Vagina (tissue), 2 donors: ENCODE data around the gene HIRA. TPM values are rescaled to one million over a fixed set of nuclear protein-coding genes. Genes with fewer than 3 reads are reported as not detected.

Experiments
- DNase-seq, 2 donors: peaks; one replicate each; pipeline ENCODE4 v3.0.0-alpha.2; 2017; ENCODE audit errors: extremely low spot score in 2 of 2
- H3K27ac ChIP-seq: fragments of 200-600 bp; sonication (generic); one replicate; pipeline ENCODE4 v1.5.1; 2019
- H3K27me3 ChIP-seq: fragments of 200-600 bp; sonication (generic); one replicate; pipeline ENCODE4 v1.5.1; 2019
- H3K36me3 ChIP-seq, 2 donors: fragments of 200-600 bp; sonication (generic); one replicate each; pipeline ENCODE4 v1.5.1; 2017 to 2019
- H3K4me1 ChIP-seq: fragments of 200-600 bp; sonication (generic); one replicate; pipeline ENCODE4 v1.5.1; 2019
- H3K4me3 ChIP-seq, 2 donors: fragments of 200-600 bp; sonication (generic); 1 replicate in 1 of 2; 2 replicates in 1 of 2; pipeline ENCODE4 v1.5.1; 2016 to 2019
- H3K9me3 ChIP-seq: fragments of 200-600 bp; sonication (generic); one replicate; pipeline ENCODE4 v1.5.1; 2019
- CTCF ChIP-seq, 3 experiments: fragments of 450-650 bp in 2 of 3; fragments of 200-600 bp in 1 of 3; sonication (generic) in 1 of 3; IDR thresholded peaks; one replicate each; pipeline ENCODE4 v1.5.1; 2017 to 2019; ENCODE audit warnings: antibody characterized with exemption in 3 of 3, mild to moderate bottlenecking in 2 of 3, moderate library complexity in 2 of 3
- POLR2A ChIP-seq, 2 donors: fragments of 450-650 bp; IDR thresholded peaks; one replicate each; pipeline ENCODE4 v1.6.1; 2017; ENCODE audit warnings: antibody characterized with exemption in 2 of 2, mild to moderate bottlenecking in 2 of 2, moderate library complexity in 2 of 2
- POLR2AphosphoS5 ChIP-seq, 2 donors: sonication (generic); formaldehyde crosslinking; IDR thresholded peaks; one replicate each; pipeline ENCODE4 v1.9.0; 2017; ENCODE audit warnings: antibody characterized with exemption in 2 of 2, mild to moderate bottlenecking in 2 of 2, low read depth in 1 of 2; ENCODE audit not compliant: insufficient read depth in 1 of 2
- intact Hi-C: fragments of 100-400 bp; cut with DNase I; formaldehyde crosslinking; loops from one replicate; pipeline ENCODE4 v1.15.1; 2023
- total RNA-seq: library from RNA; depleted of rRNA; stranded (reverse); fragments of >200 nt; gene quantifications from one replicate; pipeline ENCODE4 v1.2.3, GENCODE V29; 2016

Gene HIRA
- total RNA-seq, 1 donor from 2014 or later: 13.5 TPM

- Histone ChIP-seq H3K9me3 (no peaks in the 10 kb centered on the region), H3K27ac (no peak overlapping the region), H3K4me1 (peaks cover 13% of the 10 kb centered on the region), H3K27me3 (no peaks in the 10 kb centered on the region), H3K4me3 (no peak overlapping the region), H3K36me3 (peaks cover 0 to 19% of the 10 kb centered on the region in 2 donors)
- intact Hi-C loops: loop anchor here (10.0 kb wide), 1 partner anchor 62 kb away; the partner anchor contains the start of genes CDC45 and UFD1
- TF ChIP-seq POLR2AphosphoS5 (IDR thresholded peaks at IDR 0.05; ENCODE audit: insufficient read depth in 1 of 2, low read depth in 1 of 2) (no peak), CTCF (IDR thresholded peaks at IDR 0.05) (no peak)
- no peak for DNase-seq
These were observed 18.6 kb downstream of the HIRA start for GRCh38 chr22:19412923-19413322.

DNA sequence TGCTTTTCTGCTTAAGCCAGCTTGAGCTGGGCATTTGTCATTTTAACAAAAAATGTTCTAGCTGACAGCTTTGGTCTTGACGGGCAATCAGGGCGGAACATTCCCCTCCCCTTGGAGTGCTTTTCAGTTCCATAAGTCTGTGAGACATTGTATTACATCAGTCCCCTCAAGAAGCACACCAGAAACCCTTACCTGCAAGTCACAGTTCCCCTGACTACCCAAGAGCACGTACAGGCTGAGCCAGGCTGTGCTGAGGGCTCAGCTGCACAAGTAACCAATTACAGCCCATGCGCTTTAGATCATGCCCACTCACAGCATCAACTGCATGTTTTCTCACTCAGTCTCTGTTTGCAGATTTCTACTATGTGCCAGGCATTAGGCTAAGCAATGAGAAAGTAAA lies 19.1 kb downstream of the HIRA start:
- H3K4me3 ChIP-seq: no peak overlapping the region
- peaks cover 0 to 23% of the 10 kb centered on the region in 2 donors for H3K36me3 ChIP-seq
- H3K4me1 ChIP-seq: peaks cover 13% of the 10 kb centered on the region
- intact Hi-C loops: loop anchor here (10.0 kb wide), 1 partner anchor 62 kb away; the partner anchor contains the start of genes CDC45 and UFD1
- no peaks in the 10 kb centered on the region for H3K9me3 ChIP-seq
- no peak overlapping the region for H3K27ac ChIP-seq
- TF ChIP-seq POLR2A (IDR thresholded peaks at IDR 0.05): no peak
- TF ChIP-seq CTCF (IDR thresholded peaks at IDR 0.05): no peak
- no peak for TF ChIP-seq POLR2AphosphoS5 (IDR thresholded peaks at IDR 0.05; ENCODE audit: insufficient read depth in 1 of 2, low read depth in 1 of 2)
- DNase-seq: no peak
- H3K27me3 ChIP-seq: no peaks in the 10 kb centered on the region

- no peak overlapping the region for H3K27ac ChIP-seq
- no peaks in the 10 kb centered on the region for H3K9me3 ChIP-seq
- no peak for DNase-seq
- peaks cover 0 to 29% of the 10 kb centered on the region in 2 donors for H3K36me3 ChIP-seq
- H3K27me3 ChIP-seq: no peaks in the 10 kb centered on the region
- H3K4me3 ChIP-seq: no peak overlapping the region
- TF ChIP-seq POLR2AphosphoS5 (IDR thresholded peaks at IDR 0.05; ENCODE audit: insufficient read depth in 1 of 2, low read depth in 1 of 2): no peak
- no peak for TF ChIP-seq POLR2A (IDR thresholded peaks at IDR 0.05)
- no peak for TF ChIP-seq CTCF (IDR thresholded peaks at IDR 0.05)
- H3K4me1 ChIP-seq: peaks cover 13% of the 10 kb centered on the region
- intact Hi-C loops: loop anchor here (10.0 kb wide), 1 partner anchor 63 kb away; the partner anchor contains the start of genes CDC45 and UFD1
These were observed 19.9 kb downstream of the HIRA start for GRCh38 chr22:19411690-19412045.

DNA sequence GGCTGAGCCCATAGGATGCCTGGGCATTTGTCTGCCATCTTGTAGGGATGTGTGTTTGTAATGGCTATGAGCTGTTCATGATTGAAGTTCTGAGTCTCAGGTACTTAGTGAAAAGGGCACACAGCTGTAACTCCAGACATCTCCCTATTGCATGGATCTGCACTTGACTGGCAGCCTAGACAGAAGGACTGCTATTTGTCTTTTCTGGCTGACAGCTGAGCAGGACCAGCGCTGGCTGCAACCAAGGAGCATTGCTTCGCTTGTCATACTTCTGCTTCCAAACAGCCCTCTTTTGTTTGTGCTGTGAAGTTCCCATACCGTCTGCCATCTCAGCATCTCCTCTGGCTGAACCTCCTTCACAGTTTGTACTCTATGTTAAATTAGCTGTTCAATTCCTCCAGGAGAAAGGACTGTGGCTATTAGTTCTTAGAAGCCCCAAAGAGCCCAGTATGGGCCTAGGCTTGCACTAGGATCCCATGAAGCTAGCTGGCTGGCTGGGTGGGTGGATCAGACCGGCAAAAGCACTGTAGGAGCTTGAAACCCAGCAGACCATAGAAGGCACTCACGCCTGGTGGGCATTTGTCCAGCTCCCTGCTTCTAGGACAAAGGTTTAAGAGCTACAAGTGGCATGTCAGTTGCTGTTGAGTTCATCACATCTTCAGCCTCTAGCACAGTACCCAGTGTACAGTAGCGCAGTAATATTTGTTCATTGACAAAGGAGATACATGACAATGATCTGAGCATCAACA lies 20.4 kb downstream of the HIRA start:
- intact Hi-C loops: loop anchor here (10.0 kb wide), 1 partner anchor 64 kb away; the partner anchor contains the start of genes CDC45 and UFD1

More for the DNA sequence above, 20.4 kb downstream of the HIRA start:
- Histone ChIP-seq H3K27me3 (no peaks in the 10 kb centered on the region), H3K4me3 (no peak overlapping the region), H3K27ac (no peak overlapping the region), H3K9me3 (no peaks in the 10 kb centered on the region), H3K36me3 (peaks cover 0 to 34% of the 10 kb centered on the region in 2 donors), H3K4me1 (peaks cover 13% of the 10 kb centered on the region)
- DNase-seq: no peak
- no peak for TF ChIP-seq POLR2AphosphoS5 (IDR thresholded peaks at IDR 0.05; ENCODE audit: insufficient read depth in 1 of 2, low read depth in 1 of 2)
- no peak for TF ChIP-seq CTCF (IDR thresholded peaks at IDR 0.05)
